Lower leg skin (tissue), 3 donors: ENCODE results near the gene GPX8.

Experiments
- POLR2A ChIP-seq, 2 donors: fragments of 450-650 bp; IDR thresholded peaks; one replicate each; pipeline ENCODE4 v1.6.1; 2016 to 2017; ENCODE audit warnings: antibody characterized with exemption in 2 of 2, mild to moderate bottlenecking in 1 of 2, moderate library complexity in 1 of 2
- TF ChIP-seq, protein P1 (sequence below), 3 donors: fragments of 450-650 bp; IDR thresholded peaks; one replicate each; pipeline ENCODE4 v1.5.1; 2016; ENCODE audit warnings: antibody characterized with exemption in 3 of 3, mild to moderate bottlenecking in 3 of 3, moderate library complexity in 2 of 3

DNA sequence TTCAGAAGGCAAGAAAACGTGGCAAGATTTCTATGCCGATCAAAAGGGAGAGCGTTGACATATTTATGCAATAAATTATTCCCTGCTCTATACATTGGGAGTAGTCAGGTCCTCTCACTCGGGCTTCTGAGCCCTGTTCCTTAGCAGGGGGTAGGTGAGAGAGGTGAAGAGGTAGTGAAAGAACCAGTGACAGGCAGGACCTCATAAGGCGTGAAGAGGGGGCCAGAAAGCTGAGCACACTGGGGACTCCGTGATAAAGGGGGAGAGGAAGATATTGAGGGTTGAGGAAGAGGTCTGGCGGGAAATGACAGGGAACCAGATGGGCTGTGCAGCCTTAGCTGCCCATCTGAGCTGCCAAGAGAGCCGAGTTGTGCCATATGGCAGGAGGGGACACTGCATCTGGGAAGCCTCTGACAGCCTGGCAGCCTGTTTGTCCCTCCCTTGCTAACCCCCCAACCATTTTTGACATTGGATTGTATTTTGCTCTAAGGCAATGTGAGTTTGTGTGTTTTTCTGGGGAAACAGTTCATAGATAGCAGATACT, 13.8 kb downstream of the GPX8 start:
- TF ChIP-seq, protein P1, sequence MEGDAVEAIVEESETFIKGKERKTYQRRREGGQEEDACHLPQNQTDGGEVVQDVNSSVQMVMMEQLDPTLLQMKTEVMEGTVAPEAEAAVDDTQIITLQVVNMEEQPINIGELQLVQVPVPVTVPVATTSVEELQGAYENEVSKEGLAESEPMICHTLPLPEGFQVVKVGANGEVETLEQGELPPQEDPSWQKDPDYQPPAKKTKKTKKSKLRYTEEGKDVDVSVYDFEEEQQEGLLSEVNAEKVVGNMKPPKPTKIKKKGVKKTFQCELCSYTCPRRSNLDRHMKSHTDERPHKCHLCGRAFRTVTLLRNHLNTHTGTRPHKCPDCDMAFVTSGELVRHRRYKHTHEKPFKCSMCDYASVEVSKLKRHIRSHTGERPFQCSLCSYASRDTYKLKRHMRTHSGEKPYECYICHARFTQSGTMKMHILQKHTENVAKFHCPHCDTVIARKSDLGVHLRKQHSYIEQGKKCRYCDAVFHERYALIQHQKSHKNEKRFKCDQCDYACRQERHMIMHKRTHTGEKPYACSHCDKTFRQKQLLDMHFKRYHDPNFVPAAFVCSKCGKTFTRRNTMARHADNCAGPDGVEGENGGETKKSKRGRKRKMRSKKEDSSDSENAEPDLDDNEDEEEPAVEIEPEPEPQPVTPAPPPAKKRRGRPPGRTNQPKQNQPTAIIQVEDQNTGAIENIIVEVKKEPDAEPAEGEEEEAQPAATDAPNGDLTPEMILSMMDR (IDR thresholded peaks at IDR 0.05) = no peak
- TF ChIP-seq POLR2A (IDR thresholded peaks at IDR 0.05) = no peak
